ENCODE measurements around the gene MYO1A.

MYO1A gene

GRCh38 chr12:56980268-56980667, 69.7 kb downstream of the MYO1A start:
- DNase-seq (ENCODE audit: low read depth, low spot score) = no peak

GRCh38 chr12:56979628-56980027, 70.3 kb downstream of the MYO1A start:
- no peak overlapping the region for H3K27ac ChIP-seq
- DNase-seq (ENCODE audit: low read depth, low spot score) = no peak

More at GRCh38 chr12:56980268-56980667, 69.7 kb downstream of the MYO1A start:
- no peak overlapping the region for H3K27ac ChIP-seq

Measured in epithelial cell of prostate (primary cell).